GM12874 (cell line): ENCODE measurements around the gene RPRD1B.

Experiments used
- CTCF ChIP-seq: IDR thresholded peaks from 2 replicates; pipeline ENCODE4 v1.5.1; 2011; ENCODE audit warnings: low read depth, mild to moderate bottlenecking, control low read depth, low read length, moderate library complexity; ENCODE audit not compliant: insufficient read depth

RPRD1B gene

DNA sequence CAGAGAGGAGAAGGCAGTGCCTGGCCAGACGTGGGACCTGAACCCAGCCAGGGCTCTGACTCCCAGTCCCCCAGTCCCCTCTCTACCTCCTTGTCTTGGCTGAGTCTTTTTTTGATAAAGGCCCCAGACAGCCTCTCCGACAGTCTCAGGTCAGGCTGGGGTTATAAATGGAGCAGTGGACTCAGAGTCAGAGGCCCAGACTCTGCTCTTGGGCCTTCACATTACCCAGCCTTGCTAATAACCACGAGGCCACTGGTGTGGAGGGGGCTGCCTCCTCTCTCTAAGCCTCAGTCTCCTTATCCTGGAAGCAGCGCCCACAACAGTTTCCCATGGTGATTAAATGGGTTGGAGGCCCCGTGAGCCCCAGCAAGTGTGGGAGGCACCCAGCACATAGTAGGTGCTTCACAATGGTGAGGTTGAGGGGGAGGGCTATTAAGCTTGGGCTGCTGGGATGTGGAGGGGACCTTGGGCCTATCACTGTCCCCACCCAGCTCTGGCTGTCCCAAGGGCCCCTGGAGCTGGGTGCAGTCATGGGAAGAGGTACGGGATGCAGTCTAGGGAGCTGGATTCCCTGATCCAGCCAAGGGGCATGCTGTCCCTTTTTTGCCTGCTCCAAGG is 95.8 kb downstream of the RPRD1B start:
- no peak for TF ChIP-seq CTCF

DNA sequence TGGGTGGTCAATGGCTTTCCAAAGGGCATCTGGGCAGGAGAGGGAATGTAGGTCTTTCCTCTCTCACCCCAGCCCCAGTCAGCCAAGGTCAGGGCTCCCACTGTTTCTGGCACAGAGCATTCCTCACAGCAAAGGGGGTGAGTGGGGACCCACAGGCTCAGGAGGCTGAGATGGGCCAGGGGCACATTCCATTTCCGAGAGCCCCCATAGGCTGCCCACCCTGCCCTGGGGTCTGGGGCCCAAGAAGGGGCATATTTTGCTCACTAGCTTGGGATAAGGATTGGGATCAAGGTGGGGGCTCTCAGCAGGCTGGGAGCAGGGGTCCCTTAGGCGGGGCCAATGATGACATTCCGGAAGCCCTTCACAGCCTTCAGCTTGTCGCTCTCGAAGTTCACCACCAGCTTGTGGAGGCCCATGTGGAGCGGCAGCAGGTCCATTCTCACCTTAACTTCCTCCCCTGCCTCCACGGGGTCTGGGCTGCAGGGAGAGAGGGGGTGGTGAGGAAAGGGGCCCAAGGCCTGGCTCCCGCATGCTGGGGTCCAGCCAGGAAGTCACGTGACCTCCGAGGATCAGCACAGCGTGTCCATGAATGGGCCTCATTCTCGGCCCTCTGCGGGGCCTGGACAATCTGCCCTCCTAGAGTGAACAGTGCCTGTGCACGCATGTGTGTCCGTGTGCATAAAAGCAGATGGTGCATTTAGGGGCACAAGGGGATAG is 96.5 kb downstream of the RPRD1B start:
- TF ChIP-seq CTCF: no peak

- TF ChIP-seq CTCF: no peak
Measured at GRCh38 chr20:38130687-38131587, 97.4 kb downstream of the RPRD1B start.

GRCh38 chr20:38131588-38132121 is 98.1 kb downstream of the RPRD1B start:
- TF ChIP-seq CTCF: no peak

DNA sequence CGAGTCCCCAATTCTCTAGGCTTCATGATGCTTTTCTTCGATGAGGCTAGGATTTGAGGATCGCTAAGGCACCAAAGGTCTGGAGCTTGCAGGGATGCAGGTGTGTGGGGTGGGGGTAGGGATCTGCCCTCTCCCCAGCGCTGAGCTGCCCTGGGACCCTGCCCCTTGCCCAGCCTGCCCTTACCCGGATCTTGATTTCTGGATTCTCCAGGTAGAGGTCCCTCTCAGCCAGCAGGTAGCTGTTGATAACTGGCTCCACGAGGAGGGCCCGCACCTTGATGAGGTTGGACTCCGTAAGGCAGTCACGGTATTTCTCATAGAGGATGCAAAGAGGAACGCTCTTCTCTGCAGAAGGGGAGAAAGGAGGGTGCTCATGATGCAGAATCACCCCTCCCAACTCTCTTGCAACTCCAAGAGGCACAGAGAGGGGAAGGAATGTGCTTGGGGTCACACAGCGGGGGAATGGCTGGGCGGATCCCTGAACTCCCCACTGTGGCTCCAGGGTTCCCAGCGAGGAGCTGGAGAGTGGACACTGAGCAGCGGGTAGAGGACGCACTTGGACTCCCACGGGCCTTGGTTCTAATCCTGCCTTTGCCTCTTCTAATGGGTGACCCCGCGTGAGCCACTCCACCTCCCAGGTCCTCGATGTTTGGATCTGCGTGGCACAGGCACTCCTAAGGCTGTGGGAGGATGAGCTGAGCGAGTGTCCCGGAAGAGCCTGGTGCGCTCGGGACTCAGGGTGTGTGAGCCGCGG is 98.8 kb downstream of the RPRD1B start:
- no peak for TF ChIP-seq CTCF

DNA sequence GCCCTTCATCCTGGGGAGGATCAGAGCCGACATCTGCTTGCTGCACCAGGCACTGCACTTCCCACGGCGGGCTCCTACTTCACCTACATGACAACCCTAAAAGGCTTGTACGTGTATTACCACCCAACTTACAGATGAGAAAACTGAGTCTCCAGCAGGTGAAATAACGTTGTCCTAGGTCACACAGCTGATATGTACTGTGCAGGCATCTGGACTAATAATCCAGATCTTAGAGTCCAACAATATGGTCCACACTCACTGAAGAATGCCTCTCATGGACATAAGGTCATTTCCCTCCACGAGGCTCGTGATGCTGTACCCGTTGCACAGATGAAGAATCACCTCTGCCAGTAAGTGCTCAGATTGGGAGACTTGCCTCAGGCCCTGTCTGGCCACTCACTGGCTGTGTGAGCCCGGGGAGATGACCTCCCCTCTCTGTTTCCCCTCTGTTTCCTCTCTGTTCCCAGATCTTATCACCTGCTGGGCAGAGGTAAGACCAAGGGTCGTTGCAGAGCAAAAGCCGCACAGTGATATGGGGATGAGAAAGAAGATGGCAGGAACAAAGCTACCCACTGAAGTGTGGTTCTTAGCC is 99.5 kb downstream of the RPRD1B start:
- no peak for TF ChIP-seq CTCF
